H9 (cell line): ENCODE data around the gene CMYA5. TPM values are rescaled to one million over a fixed set of nuclear protein-coding genes. Genes with fewer than 3 reads are reported as not detected.

ENCODE experiments used
- DNase-seq: peaks from one replicate; pipeline ENCODE4 v3.0.0-alpha.2; 2017
- H2AFZ ChIP-seq: one replicate; pipeline ENCODE4 v1.6.1; 2013; ENCODE audit warnings: mild to moderate bottlenecking, low read length, control low read depth, moderate library complexity
- H2AK5ac ChIP-seq: 2 replicates; pipeline ENCODE4 v1.6.1; 2013; ENCODE audit warnings: low read length, control low read depth, mixed read lengths; ENCODE audit not compliant: insufficient read length
- H2BK120ac ChIP-seq: one replicate; pipeline ENCODE4 v1.6.1; 2013; ENCODE audit warnings: low read depth, mild to moderate bottlenecking, low read length, control low read depth, inconsistent platforms; ENCODE audit not compliant: poor library complexity, severe bottlenecking
- H2BK12ac ChIP-seq: 2 replicates; pipeline ENCODE4 v1.6.1; 2013; ENCODE audit warnings: low read length, control low read depth, mixed read lengths, low read depth; ENCODE audit not compliant: insufficient read length
- H2BK15ac ChIP-seq: 2 replicates; pipeline ENCODE4 v1.6.1; 2013; ENCODE audit warnings: low read depth, low read length, control low read depth
- H2BK20ac ChIP-seq: one replicate; pipeline ENCODE4 v1.6.1; 2013; ENCODE audit warnings: low read depth, mild to moderate bottlenecking, low read length, control low read depth, inconsistent platforms; ENCODE audit not compliant: poor library complexity, severe bottlenecking
- H2BK5ac ChIP-seq: 2 replicates; pipeline ENCODE4 v1.6.1; 2013; ENCODE audit warnings: low read length, control low read depth, mixed read lengths; ENCODE audit not compliant: insufficient read length
- H3K14ac ChIP-seq: 2 replicates; pipeline ENCODE4 v1.6.1; 2013; ENCODE audit warnings: low read length, control low read depth; ENCODE audit not compliant: insufficient read depth
- H3K18ac ChIP-seq: 2 replicates; pipeline ENCODE4 v1.6.1; 2013; ENCODE audit warnings: low read depth, mild to moderate bottlenecking, mixed read lengths, low read length, control low read depth; ENCODE audit not compliant: insufficient read length
- H3K23ac ChIP-seq: 2 replicates; pipeline ENCODE4 v1.6.1; 2013; ENCODE audit warnings: low read length, control low read depth, mixed read lengths, low read depth; ENCODE audit not compliant: insufficient read length
- H3K23me2 ChIP-seq: 2 replicates; pipeline ENCODE4 v1.6.1; 2013; ENCODE audit warnings: low read depth, mild to moderate bottlenecking, mixed read lengths, low read length, control low read depth; ENCODE audit not compliant: insufficient read length, poor library complexity, severe bottlenecking
- H3K27ac ChIP-seq: 2 replicates; pipeline ENCODE4 v1.5.1; 2013; ENCODE audit warnings: low read length, control low read depth, mixed read lengths, low read depth; ENCODE audit not compliant: insufficient read length
- H3K27me3 ChIP-seq: 2 replicates; pipeline ENCODE4 v1.6.1; 2013; ENCODE audit warnings: low read length, control low read depth, inconsistent platforms; ENCODE audit not compliant: insufficient read depth
- H3K4ac ChIP-seq: 2 replicates; pipeline ENCODE4 v1.6.1; 2013; ENCODE audit warnings: low read depth, mild to moderate bottlenecking, control low read depth, inconsistent platforms, low read length, moderate library complexity
- H3K4me1 ChIP-seq: 2 replicates; pipeline ENCODE4 v1.6.1; 2013; ENCODE audit warnings: low read length, control low read depth, inconsistent platforms; ENCODE audit not compliant: insufficient read depth
- H3K4me2 ChIP-seq: 2 replicates; pipeline ENCODE4 v1.6.1; 2013; ENCODE audit warnings: low read length, control low read depth, mixed read lengths; ENCODE audit not compliant: insufficient read length, insufficient read depth
- H3K56ac ChIP-seq: 2 replicates; pipeline ENCODE4 v1.6.1; 2013; ENCODE audit warnings: low read depth, mild to moderate bottlenecking, mixed read lengths, low read length, control low read depth; ENCODE audit not compliant: insufficient read length
- H3K79me1 ChIP-seq: 2 replicates; pipeline ENCODE4 v1.6.1; 2013; ENCODE audit warnings: low read depth, mild to moderate bottlenecking, moderate library complexity, low read length, control low read depth, inconsistent platforms; ENCODE audit not compliant: insufficient read depth, poor library complexity, severe bottlenecking
- H3K79me2 ChIP-seq: 2 replicates; pipeline ENCODE4 v1.6.1; 2013; ENCODE audit warnings: low read length, control low read depth, inconsistent platforms; ENCODE audit not compliant: insufficient read depth
- H3K9ac ChIP-seq: 2 replicates; pipeline ENCODE4 v1.6.1; 2013; ENCODE audit warnings: low read length, control low read depth, mixed read lengths; ENCODE audit not compliant: insufficient read length; ENCODE audit errors: extremely low read depth
- H3K9me3 ChIP-seq: one replicate; pipeline ENCODE4 v1.6.1; 2013; ENCODE audit warnings: low read depth, low read length, inconsistent platforms; ENCODE audit not compliant: control insufficient read depth
- H3T11ph ChIP-seq: one replicate; pipeline ENCODE4 v1.6.1; 2013; ENCODE audit warnings: mild to moderate bottlenecking, low read length, control low read depth, inconsistent platforms
- H4K20me1 ChIP-seq: one replicate; pipeline ENCODE4 v1.6.1; 2013; ENCODE audit not compliant: control insufficient read depth, insufficient read length, insufficient read depth
- H4K5ac ChIP-seq: 2 replicates; pipeline ENCODE4 v1.6.1; 2013; ENCODE audit warnings: low read depth, mild to moderate bottlenecking, mixed read lengths, low read length, control low read depth; ENCODE audit not compliant: insufficient read length
- H4K8ac ChIP-seq: replicated peaks from 2 replicates; pipeline ENCODE4 v1.6.1; 2013; ENCODE audit warnings: low read length, control low read depth, mixed read lengths, low read depth; ENCODE audit not compliant: insufficient read length
- H4K91ac ChIP-seq: 2 replicates; pipeline ENCODE4 v1.6.1; 2013; ENCODE audit warnings: low read depth, mild to moderate bottlenecking, moderate library complexity, mixed read lengths, low read length, control low read depth; ENCODE audit not compliant: insufficient read length
- H3K27ac Mint-ChIP-seq, 3 experiments: 2 replicates in 2 of 3; 3 replicates in 1 of 3; pipeline ENCODE4 v1.8.0; 2020 to 2021; ENCODE audit warnings: mixed read lengths in 3 of 3, mild to moderate bottlenecking in 1 of 3, moderate library complexity in 1 of 3
- H3K27me3 Mint-ChIP-seq: 2 replicates; pipeline ENCODE4 v1.8.0; 2021; ENCODE audit warnings: low read depth, mild to moderate bottlenecking, moderate library complexity, mixed read lengths
- H3K36me3 Mint-ChIP-seq, 3 experiments: 2 replicates in 2 of 3; 3 replicates in 1 of 3; pipeline ENCODE4 v1.8.0; 2020 to 2021; ENCODE audit warnings: low read depth in 3 of 3, mixed read lengths in 3 of 3; ENCODE audit not compliant: insufficient read depth in 1 of 3
- H3K4me1 Mint-ChIP-seq, 2 experiments: 2 replicates each; pipeline ENCODE4 v1.8.0; 2020; ENCODE audit warnings: mixed read lengths in 2 of 2
- H3K4me3 Mint-ChIP-seq, 2 experiments: 2 replicates in 1 of 2; 3 replicates in 1 of 2; pipeline ENCODE4 v1.8.0; 2020 to 2021; ENCODE audit warnings: mild to moderate bottlenecking in 2 of 2, mixed read lengths in 2 of 2, moderate library complexity in 1 of 2
- H3K9me3 Mint-ChIP-seq, 2 experiments: 2 replicates in 1 of 2; 3 replicates in 1 of 2; pipeline ENCODE4 v1.8.0; 2020; ENCODE audit warnings: mild to moderate bottlenecking in 2 of 2, mixed read lengths in 2 of 2, moderate library complexity in 1 of 2
- CTCF ChIP-seq: fragments of 200-600 bp; sonication (generic); conservative IDR thresholded peaks from 3 replicates; pipeline ENCODE4 v1.8.0; 2021; ENCODE audit warnings: antibody characterized with exemption, mild to moderate bottlenecking
- WGBS: extraction: QIAGEN DNeasy Blood & Tissue Kit; methylation state at CpG from one replicate; pipeline ENCODE4 v1.1.7; 2013; ENCODE audit warnings: missing lambda C conversion rate, low lambda C conversion rate, mixed read lengths; ENCODE audit not compliant: insufficient read length; ENCODE audit errors: extremely low coverage; 5-methylcytosine and 5-hydroxymethylcytosine counted together
- total RNA-seq: library from RNA; stranded (reverse); gene quantifications from 2 replicates; pipeline ENCODE4 v1.2.1, GENCODE V29; 2021

Gene CMYA5
- total RNA-seq, 1 experiment from 2014 or later, result 1.8 TPM

- Histone ChIP-seq H3K27me3 (no peaks in the 10 kb centered on the region), H2BK15ac (no peak overlapping the region), H2AFZ (no peak overlapping the region), H3K4me2 (no peak overlapping the region), H3T11ph (no peak overlapping the region), H2BK12ac (no peak overlapping the region), H4K91ac (no peak overlapping the region), H3K79me1 (no peaks in the 10 kb centered on the region), H3K9ac (no peak overlapping the region), H3K9me3 (no peaks in the 10 kb centered on the region), H3K14ac (no peak overlapping the region), H2BK5ac (no peak overlapping the region), H4K8ac (no peak overlapping the region), H2AK5ac (no peak overlapping the region), H3K56ac (no peak overlapping the region), H3K27ac (no peak overlapping the region), H3K79me2 (no peaks in the 10 kb centered on the region), H3K23ac (no peak overlapping the region), H3K4ac (no peak overlapping the region), H4K5ac (no peak overlapping the region), H3K23me2 (no peaks in the 10 kb centered on the region), H2BK20ac (no peak overlapping the region), H4K20me1 (no peaks in the 10 kb centered on the region), H3K4me1 (no peaks in the 10 kb centered on the region), H3K18ac (no peak overlapping the region), H2BK120ac (no peak overlapping the region)
- no CpG with 5 or more reads among the region's 14 CpGs for WGBS
- no peaks in the 10 kb centered on the region; a peak in 1 of 5 replicates for H3K9me3 Mint-ChIP-seq
- H3K4me3 Mint-ChIP-seq, result no peak overlapping the region
- no peaks in the 10 kb centered on the region for H3K36me3 Mint-ChIP-seq
- TF ChIP-seq CTCF, result no peak
- H3K4me1 Mint-ChIP-seq, result no peaks in the 10 kb centered on the region
- H3K27ac Mint-ChIP-seq, result no peak overlapping the region
- DNase-seq, result no peak
- H3K27me3 Mint-ChIP-seq, result peaks cover 26% of the 10 kb centered on the region
Measured at GRCh38 chr5:79736528-79737514, 47.2 kb downstream of the CMYA5 start.
